ENCODE measurements around the gene FHIT. TPM values are rescaled to one million over a fixed set of nuclear protein-coding genes. Genes with fewer than 3 reads are reported as not detected.

FHIT gene
- total RNA-seq, 1 donor from 2014 or later = 10.2 TPM

DNA sequence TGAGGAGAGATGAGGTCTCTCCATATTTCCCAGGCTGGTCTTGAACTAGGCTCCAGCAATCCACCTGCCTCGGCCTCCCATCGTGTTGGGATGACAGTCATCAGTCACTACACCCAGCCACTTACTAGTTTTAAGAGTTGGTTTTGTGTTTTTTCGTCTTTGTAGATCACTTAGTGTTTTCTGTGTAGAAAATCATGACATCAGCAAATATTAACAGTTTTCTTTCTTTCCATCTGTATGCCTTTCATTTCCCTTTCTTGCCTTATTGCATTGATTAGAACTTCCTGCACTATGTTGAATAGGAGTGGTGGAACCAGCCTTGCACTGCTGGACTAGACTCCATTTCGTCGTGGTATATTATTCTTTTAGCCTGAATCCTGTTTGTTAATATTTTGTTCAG is 415.5 kb downstream of the FHIT start:
- ATAC-seq = no peak
- DNase-seq (ENCODE audit: low spot score) = no peak
- intact Hi-C loops (cut with DNase I) = no loop called here

DNA sequence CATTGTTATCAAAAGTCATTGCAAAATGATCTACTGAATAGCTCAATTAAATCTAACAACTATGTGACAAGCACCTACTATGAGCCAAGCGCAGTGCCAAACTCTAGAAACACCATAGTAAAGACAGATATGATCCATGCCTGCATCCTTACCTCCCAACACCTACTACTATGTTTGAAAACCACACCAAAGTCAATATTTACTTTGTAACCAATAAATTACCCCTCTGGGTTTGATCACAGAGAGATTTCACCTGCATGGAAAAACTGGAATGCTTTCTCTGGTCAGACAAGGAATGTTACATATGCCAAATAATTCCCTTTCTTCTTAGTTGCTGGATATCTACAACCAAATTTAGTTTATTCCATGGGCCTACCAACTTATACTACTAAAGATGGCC is 422.2 kb downstream of the FHIT start:
- ATAC-seq = no peak
- DNase-seq (ENCODE audit: low spot score) = no peak
- intact Hi-C loops (cut with DNase I) = no loop called here

DNA sequence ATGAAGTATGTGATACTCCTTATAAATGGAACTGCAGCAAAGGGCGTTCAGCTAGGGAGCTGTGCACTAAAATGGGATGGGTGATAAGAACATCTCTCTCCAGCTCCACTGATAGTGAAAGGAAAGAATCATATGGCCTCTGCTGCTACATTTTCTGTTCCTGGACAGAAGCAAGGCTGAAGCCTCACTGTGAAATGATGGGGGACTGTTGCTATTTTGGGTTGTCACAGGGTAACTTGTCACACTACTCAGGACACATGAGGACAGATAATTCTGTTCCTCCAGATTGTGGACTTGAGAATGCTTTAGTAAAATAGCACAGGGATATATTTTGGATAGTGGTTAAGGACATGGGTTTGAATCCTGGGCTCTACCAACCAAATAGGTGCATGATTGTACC is 423.6 kb downstream of the FHIT start:
- intact Hi-C loops (cut with DNase I) = no loop called here
- DNase-seq (ENCODE audit: low spot score) (no peak), ATAC-seq (no peak)

DNA sequence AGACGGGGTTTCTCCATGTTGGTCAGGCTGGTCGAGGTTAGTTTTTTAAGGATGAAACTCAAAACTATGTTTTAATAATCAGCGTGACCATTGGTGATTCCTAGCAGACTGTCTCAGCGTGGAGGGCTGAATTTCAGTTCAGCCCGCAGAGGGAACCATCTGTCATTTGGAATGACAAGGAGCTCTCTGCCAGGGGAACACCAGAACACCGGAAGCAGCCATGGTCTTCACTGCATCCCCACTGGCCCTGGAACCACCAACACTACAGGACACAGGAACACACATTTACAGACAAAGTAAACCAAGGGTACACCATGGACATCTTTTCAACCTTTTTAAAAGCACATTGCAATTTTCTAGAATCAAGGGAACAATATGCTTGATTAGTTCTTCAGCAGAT is 424.7 kb downstream of the FHIT start:
- DNase-seq (ENCODE audit: low spot score) (no peak), ATAC-seq (no peak)
- intact Hi-C loops (cut with DNase I) = no loop called here

DNA sequence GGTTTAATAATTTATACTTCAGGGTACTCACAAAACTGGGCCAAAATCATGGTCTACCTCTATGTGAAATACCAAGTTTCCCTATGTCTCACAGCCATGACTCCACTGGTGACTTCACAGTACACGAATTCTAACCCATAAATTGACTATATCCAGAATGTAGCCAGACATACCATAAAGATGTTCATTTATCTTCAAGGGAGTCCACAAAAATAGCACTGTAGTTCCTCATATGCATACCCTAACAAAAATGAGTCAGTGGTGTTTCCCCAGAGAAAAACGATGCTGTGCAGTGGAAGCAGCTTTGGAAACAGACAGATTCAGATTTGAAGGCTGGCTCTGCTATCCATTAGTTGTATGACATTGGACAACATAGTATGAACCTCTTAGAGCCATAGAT is 438.8 kb downstream of the FHIT start:
- intact Hi-C loops (cut with DNase I) = no loop called here
- DNase-seq (ENCODE audit: low spot score) (no peak), ATAC-seq (no peak)

DNA sequence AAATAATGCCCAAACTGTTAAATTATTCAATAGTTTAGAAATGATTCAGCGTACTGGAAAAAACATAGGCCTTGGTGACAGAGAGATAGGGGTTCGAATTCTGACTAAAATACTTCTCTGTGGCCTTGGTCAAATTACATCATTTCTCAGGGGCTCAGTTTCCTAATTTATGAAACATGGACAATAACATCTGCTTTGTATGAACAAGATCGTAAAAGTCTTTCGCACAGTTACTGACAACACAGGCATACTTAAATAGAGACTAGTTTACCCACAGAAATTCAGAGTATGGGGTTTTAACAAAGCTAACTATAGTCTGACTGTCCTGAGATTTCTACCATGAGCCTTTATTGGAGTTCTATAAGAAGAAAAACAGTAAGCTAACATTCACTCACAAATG is 440.4 kb downstream of the FHIT start:
- no peak for ATAC-seq
- no peak for DNase-seq (ENCODE audit: low spot score)
- intact Hi-C loops (cut with DNase I) = no loop called here

DNA sequence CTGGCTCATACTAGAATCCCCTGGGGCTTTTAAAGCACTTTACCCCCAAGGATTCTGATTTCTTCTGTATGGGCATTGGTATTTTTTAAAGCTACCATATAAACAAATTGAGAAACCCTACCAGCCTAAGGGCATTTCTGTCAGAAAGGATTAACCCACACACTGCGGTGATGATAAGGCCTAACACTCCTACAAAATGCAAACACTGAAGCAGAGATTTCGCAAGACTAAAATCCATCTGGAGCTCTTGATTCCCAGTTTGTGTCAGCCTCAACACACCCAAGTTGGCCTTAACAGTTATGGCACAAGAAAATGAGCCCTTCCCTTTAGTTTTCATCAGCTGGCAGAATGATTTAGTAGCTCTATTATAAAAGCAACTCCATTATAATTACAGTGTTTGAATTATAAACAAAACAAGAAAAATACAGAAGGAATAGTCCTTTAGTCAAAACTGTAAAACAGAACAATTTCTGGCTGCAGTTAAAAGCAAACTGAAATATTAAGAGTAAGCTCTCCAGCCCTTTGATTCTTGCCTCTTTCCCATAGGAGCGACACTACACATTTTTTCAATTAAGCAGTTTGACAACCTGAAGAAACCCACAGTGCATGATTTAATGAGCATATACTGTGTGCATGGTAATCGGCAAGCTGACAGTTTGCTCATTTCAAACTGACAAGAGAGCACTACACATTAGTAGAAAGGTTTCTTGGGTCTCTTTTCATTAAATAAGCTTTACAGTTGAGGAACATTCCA is 441.2 kb downstream of the FHIT start:
- ATAC-seq (no peak), DNase-seq (ENCODE audit: low spot score) (no peak)
- intact Hi-C loops (cut with DNase I) = no loop called here

DNA sequence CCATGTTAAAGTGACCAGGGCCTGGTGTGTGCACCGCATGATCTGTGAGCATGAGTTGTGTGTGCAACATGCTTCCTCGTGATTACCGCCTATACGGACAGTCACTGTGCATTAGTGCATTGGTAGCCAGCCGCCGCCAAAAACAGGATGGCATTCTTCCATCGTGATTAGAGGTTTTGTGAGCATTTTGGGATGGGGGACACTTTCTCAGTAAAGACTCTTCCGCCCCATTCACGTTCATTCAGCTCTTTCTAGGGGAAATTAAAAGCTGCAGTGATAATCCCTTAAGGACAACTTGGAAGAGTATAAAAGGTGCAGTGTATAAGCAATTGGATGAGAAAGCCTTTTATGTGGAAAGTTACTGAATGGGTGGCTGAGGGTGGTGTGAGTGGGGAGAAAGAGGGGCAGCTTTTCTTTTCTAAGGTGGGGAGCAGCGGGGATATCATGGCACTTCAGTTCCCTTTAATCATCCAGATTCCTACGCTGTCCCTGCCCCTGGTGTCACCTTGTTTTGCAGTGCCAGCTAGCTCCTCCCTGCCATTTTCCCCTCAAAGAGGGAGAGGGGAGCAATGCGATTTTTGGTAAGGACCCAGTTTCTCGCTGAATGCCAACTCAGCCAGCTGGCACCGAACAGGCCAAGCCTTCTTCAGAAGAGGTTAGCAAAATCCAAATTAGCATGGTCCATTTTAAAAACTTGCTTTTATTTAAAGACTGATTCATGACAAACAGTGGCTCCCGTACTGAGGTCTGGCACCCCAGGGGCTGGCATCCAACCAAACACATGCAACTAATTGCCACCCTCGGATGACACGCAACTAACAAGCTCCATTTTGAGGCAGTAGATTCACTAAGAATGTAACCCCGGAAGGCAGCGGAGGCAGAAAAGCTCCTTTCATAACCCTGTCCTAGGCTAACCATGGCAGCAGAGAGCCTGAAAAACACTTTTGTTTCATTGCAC is 447.8 kb downstream of the FHIT start:
- ATAC-seq (no peak), DNase-seq (ENCODE audit: low spot score) (no peak)
- intact Hi-C loops (cut with DNase I) = no loop called here

DNA sequence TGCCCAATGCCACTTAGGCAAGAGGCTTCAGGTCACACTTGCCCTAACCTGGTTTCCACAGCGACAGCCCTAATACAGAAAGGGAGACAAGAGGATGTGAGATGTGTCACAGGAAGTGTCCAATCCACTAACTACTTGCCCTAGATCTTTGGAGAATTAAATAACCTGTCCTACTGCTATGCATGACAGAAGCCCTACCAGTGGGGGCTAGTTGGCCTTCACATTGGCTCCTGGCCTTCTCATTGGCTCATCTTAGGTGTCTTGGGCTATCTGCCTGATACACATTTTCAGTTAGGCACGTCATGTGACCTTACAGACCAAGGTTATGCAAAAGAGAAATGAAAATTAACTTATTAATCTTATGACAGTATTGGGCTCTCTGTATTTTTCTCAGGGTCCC is 449.9 kb downstream of the FHIT start:
- ATAC-seq (no peak), DNase-seq (ENCODE audit: low spot score) (no peak)
- intact Hi-C loops (cut with DNase I) = no loop called here

DNA sequence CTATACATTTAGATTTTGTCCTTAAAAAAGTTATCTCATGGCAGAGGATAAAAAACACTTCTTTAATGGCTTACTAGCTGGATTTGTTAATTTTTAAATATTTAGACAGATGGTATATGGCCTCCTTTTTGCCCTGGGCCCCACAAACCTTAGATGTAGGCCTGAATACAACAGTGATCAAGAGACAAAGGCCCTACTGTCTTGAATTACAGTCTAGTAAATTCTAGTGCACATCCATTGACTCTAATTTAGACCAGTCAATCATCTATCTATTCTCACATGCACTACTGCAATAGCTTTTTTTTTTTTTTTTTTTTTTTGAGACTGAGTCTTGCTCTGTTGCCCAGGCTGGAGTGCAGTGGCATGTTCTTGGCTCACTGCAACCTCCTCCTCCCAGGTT is 452.8 kb downstream of the FHIT start:
- intact Hi-C loops (cut with DNase I) = no loop called here
- DNase-seq (ENCODE audit: low spot score) (no peak), ATAC-seq (no peak)

DNA sequence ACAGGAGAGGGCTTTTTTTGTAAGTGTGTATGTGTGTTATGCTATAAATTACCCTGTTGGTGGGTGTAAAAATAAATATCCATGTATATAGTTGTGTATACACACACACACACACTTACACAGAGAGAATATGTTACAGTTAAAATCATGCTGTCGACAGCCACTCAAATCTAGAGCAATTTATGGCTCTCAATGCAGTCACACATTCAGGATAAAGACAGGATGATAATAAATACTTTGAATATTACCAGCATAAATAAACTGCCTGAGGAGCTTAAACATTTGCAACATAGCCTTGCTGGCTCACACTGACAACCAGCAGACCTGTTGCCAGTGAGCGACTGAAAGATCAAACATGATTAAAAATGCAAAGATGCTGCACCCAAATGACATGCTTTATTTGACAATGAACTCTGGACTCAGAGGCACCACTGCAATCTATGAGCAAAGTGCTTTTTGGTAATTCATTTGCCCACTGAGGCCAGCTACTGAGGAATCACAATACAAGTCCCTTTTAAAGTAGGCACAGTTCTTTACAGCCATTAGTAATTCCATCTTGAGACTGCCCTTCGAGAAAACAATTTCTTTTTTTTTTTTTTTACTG is 458.9 kb downstream of the FHIT start:
- DNase-seq (ENCODE audit: low spot score) = no peak
- intact Hi-C loops (cut with DNase I) = no loop called here
- ATAC-seq = no peak

DNA sequence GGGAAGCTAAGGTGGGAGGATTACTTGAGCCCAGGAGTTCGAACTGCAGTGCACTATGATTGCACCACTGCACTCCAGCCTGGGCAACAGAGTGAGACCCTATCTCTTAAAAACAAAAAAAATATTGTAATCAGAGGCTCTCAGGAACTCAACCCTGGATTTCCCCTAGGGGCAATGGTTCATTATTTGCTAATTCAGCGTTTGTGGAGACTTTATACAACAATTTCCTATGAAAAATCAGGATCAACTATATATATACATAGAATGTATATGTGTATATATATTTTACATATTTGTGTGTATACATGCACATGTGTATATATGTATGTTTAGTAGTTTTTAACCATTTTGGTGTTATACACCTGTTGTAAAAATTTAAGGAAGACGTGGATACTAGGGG is 463.1 kb downstream of the FHIT start:
- ATAC-seq (no peak), DNase-seq (ENCODE audit: low spot score) (no peak)
- intact Hi-C loops (cut with DNase I) = no loop called here

DNA sequence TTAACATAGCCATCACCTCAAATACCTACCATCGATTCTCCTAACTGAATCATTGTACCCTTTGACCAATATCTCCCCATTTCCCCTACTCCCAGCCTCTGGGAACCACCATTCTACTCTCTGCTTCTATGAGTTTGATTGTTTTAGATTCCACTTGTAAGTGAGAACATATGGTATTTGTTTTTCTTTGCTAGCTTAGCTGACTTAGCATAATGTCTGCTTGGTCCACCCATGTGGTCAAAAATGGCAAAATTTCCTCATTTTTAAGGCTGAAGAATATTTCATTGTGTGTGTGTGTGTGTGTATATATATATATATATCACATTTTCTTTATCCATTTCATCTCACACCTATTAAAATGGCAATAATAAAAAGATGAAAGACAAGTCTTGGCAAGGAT is 469.3 kb downstream of the FHIT start:
- no peak for DNase-seq (ENCODE audit: low spot score)
- no peak for ATAC-seq
- intact Hi-C loops (cut with DNase I) = no loop called here

DNA sequence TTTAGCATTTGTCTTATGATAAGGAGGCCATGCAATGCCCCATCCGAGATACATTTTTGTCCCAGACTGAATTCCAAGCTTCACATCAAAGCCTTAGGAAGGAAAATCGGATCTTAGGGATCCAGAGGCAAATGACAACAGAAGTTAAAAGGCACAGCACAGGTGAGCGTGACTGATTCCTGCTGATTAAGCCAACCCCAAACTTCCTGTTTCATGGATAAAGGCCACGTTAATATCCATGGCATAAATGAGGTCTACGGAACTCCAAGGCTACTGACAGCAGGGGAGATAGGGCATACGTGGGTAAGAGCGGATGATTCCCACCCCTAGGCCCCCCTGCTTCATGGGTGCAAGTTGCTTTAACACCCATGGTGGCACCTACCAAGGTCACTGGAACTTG is 471.6 kb downstream of the FHIT start:
- intact Hi-C loops (cut with DNase I) = no loop called here
- DNase-seq (ENCODE audit: low spot score) (no peak), ATAC-seq (no peak)

DNA sequence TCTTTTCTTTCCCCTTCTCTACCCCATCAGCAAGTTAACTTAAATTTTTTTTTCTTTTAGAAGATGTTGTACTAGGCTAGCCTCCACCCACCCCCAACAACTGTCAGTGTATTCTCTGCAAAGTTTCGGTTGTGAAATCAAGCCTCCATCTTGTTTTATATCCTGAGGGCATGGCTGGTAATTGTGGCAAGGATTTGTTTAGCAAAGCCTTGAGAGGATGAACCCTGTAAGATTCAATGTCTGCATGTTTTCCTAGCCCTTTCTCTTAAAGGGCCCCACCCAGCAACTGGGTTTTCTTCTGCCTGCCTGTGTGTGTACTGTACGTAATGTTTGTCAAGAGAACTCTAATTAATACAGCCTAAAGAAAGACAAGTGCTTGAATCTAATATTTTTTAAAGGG is 475.3 kb downstream of the FHIT start:
- DNase-seq (ENCODE audit: low spot score) (no peak), ATAC-seq (no peak)
- intact Hi-C loops (cut with DNase I) = no loop called here

DNA sequence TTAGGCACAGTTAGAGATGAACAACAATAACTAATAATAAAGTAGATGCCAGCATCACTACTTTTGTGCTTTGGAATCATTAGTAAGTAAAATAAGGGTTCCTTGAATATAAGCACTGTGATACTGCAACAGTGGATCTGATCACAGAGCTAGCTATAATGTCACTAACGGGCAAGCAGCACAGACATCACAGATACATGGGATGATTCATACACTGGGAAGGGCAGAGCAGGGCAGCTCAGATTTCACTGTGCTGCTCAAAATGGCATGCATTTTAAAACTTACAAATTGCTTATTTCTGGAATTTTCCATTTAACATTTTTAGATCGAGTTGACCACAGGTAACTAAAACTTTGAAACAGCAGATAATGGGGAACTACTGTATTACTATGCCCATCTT is 476.6 kb downstream of the FHIT start:
- no peak for ATAC-seq
- DNase-seq (ENCODE audit: low spot score) = no peak
- intact Hi-C loops (cut with DNase I) = no loop called here

DNA sequence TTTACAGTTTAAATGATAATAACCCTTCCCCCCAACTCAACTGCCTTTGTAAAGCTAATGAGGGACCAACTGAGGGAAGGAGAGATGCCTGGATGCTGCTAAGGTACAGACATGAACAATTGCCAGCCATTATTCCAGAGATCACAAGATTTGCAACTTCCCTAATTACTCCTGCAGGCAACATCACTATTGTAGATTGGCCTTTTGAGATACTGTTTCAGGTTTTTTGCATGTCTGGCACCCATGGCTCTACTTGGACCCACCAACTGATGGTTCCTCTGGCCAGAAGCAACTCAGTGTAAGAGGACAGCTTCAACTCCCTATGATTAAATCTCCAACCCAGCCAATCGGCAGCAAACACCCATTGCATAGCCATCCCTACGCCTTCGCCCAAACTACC is 478.7 kb downstream of the FHIT start:
- no peak for ATAC-seq
- intact Hi-C loops (cut with DNase I) = no loop called here

DNA sequence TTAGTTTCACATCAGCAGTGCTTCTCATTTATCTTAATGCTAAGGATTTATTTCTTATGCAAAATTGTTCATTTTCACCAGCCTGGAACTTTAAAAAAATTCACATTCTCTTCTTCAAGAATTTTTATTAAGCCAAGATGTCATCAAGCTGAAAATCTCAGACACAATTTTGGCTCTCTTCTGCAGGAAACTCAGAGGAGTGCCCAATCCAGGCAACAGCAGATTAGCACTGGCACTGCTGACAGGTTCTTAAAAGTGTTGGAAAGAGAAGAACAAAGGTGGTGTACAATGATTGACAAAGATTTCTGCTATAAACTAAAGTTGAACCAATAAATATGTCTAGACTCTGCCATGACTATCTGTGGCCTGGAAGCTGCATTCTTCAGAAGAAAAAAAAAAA is 479.5 kb downstream of the FHIT start:
- no peak for ATAC-seq
- intact Hi-C loops (cut with DNase I) = no loop called here
- no peak for DNase-seq (ENCODE audit: low spot score)

More for the DNA sequence above, 478.7 kb downstream of the FHIT start:
- no peak for DNase-seq (ENCODE audit: low spot score)

DNA sequence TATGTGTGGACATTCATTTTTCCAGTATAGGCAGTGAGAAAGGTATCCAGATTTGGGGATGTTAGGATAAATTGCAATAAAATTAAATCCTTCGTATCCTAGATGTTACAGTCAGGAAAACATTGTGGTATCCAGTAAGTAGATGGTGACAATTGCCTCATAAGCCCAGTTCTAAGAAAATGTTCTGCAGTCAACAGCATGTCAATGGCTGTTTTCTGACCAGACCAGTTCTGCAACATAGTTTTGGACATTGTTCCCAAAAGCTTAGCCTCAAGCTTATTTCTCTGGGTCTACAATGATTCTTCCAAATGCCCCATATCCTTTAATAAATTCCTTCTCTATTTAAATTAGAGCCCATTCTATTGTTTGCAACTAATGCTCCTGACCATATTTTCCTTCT is 480.7 kb downstream of the FHIT start:
- intact Hi-C loops (cut with DNase I) = no loop called here
- DNase-seq (ENCODE audit: low spot score) (no peak), ATAC-seq (no peak)

DNA sequence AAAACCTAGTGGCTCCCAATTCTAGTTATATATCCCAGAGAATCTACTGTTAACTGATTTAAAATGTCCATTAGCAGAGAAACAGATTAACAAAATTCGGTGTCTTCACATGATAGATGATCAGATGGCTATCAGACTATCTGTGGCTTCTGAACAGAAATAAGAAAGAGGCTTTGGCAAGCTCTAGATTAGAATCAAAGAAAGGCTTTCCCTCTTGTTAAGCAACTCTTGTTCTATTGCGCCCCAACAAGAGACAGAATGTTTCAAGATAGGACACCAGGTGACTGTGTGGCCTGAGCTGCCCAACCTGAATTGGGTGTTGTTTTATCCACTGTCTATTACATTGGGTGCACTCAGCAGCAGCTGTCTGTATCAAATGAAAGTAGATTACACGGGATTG is 483.7 kb downstream of the FHIT start:
- ATAC-seq (no peak), DNase-seq (ENCODE audit: low spot score) (no peak)
- intact Hi-C loops (cut with DNase I) = no loop called here

Measured in sciatic nerve (tissue), 2 donors.